GM23338 (cell line): ENCODE measurements around the gene GPATCH2. TPM values are rescaled to one million over a fixed set of nuclear protein-coding genes. Genes with fewer than 3 reads are reported as not detected.

ENCODE experiments used
- ATAC-seq: fragments of 200-7000 bp; cut with Tn5 transposase; 3 replicates; pipeline ENCODE4 v1.9.1; 2020
- DNase-seq: peaks from one replicate; pipeline ENCODE4 v3.0.0-alpha.2; 2015; ENCODE audit warnings: low spot score
- H2AFZ ChIP-seq: fragments of 200-600 bp; sonication (generic); 2 replicates; pipeline ENCODE4 v1.8.0; 2016; ENCODE audit warnings: antibody characterized with exemption, mild to moderate bottlenecking, moderate library complexity
- H3F3A ChIP-seq: fragments of 200-600 bp; sonication (generic); replicated peaks from 2 replicates; pipeline ENCODE4 v1.8.0; 2017; ENCODE audit warnings: antibody characterized with exemption, mixed run types, low read depth
- H3K27ac ChIP-seq: fragments of 200-600 bp; sonication (generic); 2 replicates; pipeline ENCODE4 v1.6.1; 2016; ENCODE audit warnings: low read depth
- H3K27me3 ChIP-seq: fragments of 200-600 bp; sonication (generic); 2 replicates; pipeline ENCODE4 v1.8.0; 2016; ENCODE audit warnings: mild to moderate bottlenecking, mixed run types, moderate library complexity; ENCODE audit not compliant: insufficient read depth
- H3K36me3 ChIP-seq: fragments of 200-600 bp; sonication (generic); 2 replicates; pipeline ENCODE4 v1.8.0; 2016; ENCODE audit warnings: mild to moderate bottlenecking; ENCODE audit not compliant: insufficient read depth
- H3K4me1 ChIP-seq: fragments of 200-600 bp; sonication (generic); 2 replicates; pipeline ENCODE4 v1.8.0; 2016; ENCODE audit warnings: mild to moderate bottlenecking, moderate library complexity; ENCODE audit not compliant: insufficient read depth
- H3K4me2 ChIP-seq: fragments of 200-600 bp; sonication (generic); 2 replicates; pipeline ENCODE4 v1.7.1; 2017; ENCODE audit warnings: mixed run types
- H3K4me3 ChIP-seq: fragments of 200-600 bp; sonication (generic); 2 replicates; pipeline ENCODE4 v1.6.1; 2016; ENCODE audit warnings: mixed run types
- H3K79me2 ChIP-seq: fragments of 200-600 bp; sonication (generic); replicated peaks from 2 replicates; pipeline ENCODE4 v1.8.0; 2017; ENCODE audit warnings: mild to moderate bottlenecking; ENCODE audit not compliant: insufficient read depth
- H3K9me2 ChIP-seq: fragments of 200-600 bp; sonication (generic); 2 replicates; pipeline ENCODE4 v1.8.0; 2017; ENCODE audit not compliant: insufficient read depth
- H4K20me1 ChIP-seq: fragments of 200-600 bp; sonication (generic); replicated peaks from 2 replicates; pipeline ENCODE4 v1.8.0; 2017; ENCODE audit warnings: mild to moderate bottlenecking; ENCODE audit not compliant: insufficient read depth
- H3K27ac Mint-ChIP-seq: 2 replicates; pipeline ENCODE4 v1.8.0; 2020; ENCODE audit warnings: inconsistent platforms, mild to moderate bottlenecking, moderate library complexity, mixed read lengths
- H3K27me3 Mint-ChIP-seq: 3 replicates; pipeline ENCODE4 v1.8.0; 2022; ENCODE audit warnings: low read depth, mild to moderate bottlenecking, moderate library complexity, mixed read lengths, inconsistent platforms; ENCODE audit not compliant: insufficient read depth, poor library complexity
- H3K36me3 Mint-ChIP-seq: 3 replicates; pipeline ENCODE4 v1.8.0; 2021; ENCODE audit warnings: low read depth, mild to moderate bottlenecking, inconsistent platforms, moderate library complexity, mixed read lengths
- H3K4me1 Mint-ChIP-seq: 3 replicates; pipeline ENCODE4 v1.8.0; 2020; ENCODE audit warnings: mild to moderate bottlenecking, inconsistent platforms, mixed read lengths
- H3K4me3 Mint-ChIP-seq: 3 replicates; pipeline ENCODE4 v1.8.0; 2021; ENCODE audit warnings: moderate library complexity, mild to moderate bottlenecking, inconsistent platforms, mixed read lengths
- H3K9me3 Mint-ChIP-seq: 3 replicates; pipeline ENCODE4 v1.8.0; 2020; ENCODE audit warnings: moderate library complexity, mild to moderate bottlenecking, inconsistent platforms, mixed read lengths
- CREB1 ChIP-seq: fragments of 250-450 bp; sonication (Bioruptor Pico); IDR thresholded peaks from 2 replicates; pipeline ENCODE4 v1.5.0; 2020; ENCODE audit warnings: low read depth, mild to moderate bottlenecking, moderate library complexity
- EZH2 ChIP-seq: fragments of 200-600 bp; sonication (generic); IDR thresholded peaks from one replicate; pipeline ENCODE4 v1.8.0; 2017; ENCODE audit warnings: antibody characterized with exemption, mild to moderate bottlenecking, low read depth; ENCODE audit not compliant: unreplicated experiment
- EZH2phosphoT487 ChIP-seq: fragments of 200-600 bp; sonication (generic); IDR thresholded peaks from one replicate; pipeline ENCODE4 v1.8.1; 2018; ENCODE audit warnings: antibody characterized with exemption; ENCODE audit not compliant: unreplicated experiment
- JUNB ChIP-seq: IDR thresholded peaks from one replicate; pipeline ENCODE4 v1.6.1; 2016; ENCODE audit warnings: antibody characterized with exemption; ENCODE audit not compliant: unreplicated experiment
- NANOG ChIP-seq: IDR thresholded peaks from 2 replicates; pipeline ENCODE4 v1.6.1; 2016; ENCODE audit warnings: antibody characterized with exemption, borderline replicate concordance
- POLR2AphosphoS5 ChIP-seq: IDR thresholded peaks from 2 replicates; pipeline ENCODE4 v1.6.1; 2016; ENCODE audit warnings: antibody characterized with exemption, low read depth
- STAT1 ChIP-seq: IDR thresholded peaks from one replicate; pipeline ENCODE4 v1.6.1; 2016; ENCODE audit warnings: antibody characterized with exemption; ENCODE audit not compliant: unreplicated experiment
- polyA plus RNA-seq: library from polyadenylated mRNA; unstranded; fragments of >200 nt; fragmentation: Nextera tagmentation; extraction: Ambion mirVana; gene quantifications from 2 replicates; pipeline ENCODE4 v1.2.1, GENCODE V29; 2016
- total RNA-seq: library from RNA; depleted of rRNA; stranded (reverse); fragments of >200 nt; shearing (Covaris generic); gene quantifications from 2 replicates; pipeline ENCODE4 v1.2.3, GENCODE V29; 2014
- TF ChIP-seq, protein P1 (sequence below): IDR thresholded peaks from 2 replicates; pipeline ENCODE4 v1.6.1; 2016; ENCODE audit warnings: antibody characterized with exemption
- TF ChIP-seq, protein P2 (sequence below): fragments of 250-450 bp; sonication (Bioruptor Pico); IDR thresholded peaks from 2 replicates; pipeline ENCODE4 v1.5.0; 2020; ENCODE audit warnings: mild to moderate bottlenecking, moderate library complexity

GPATCH2 gene
- total and polyA plus RNA-seq, 2 experiments from 2014 or later = 12.3 to 26.7 TPM

DNA sequence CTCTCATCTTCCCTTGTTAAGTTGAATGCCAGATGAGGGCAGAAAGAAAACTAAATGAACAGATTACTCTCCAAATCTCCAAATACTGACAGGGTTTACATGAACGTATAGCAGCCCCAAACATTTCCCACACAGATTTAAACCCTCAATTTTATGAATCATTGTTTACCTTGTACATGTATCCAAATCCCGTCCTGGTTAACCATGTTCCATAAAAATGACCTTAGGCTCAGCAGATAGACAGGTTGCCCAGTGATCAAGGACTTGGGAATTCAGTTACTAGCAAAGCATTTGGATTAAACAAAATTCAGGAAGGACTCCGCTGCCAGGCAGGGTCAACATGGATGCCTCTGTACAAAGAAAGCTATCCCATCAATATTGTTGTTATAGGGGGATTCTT, 213.5 kb downstream of the GPATCH2 start:
- Histone ChIP-seq H3K27ac (no peak overlapping the region), H2AFZ (peak overlapping the region; percentile 79; the same call in 1 of the 2 replicates), H3F3A (no peaks in the 10 kb centered on the region), H3K4me2 (no peak overlapping the region), H3K4me1 (no peaks in the 10 kb centered on the region), H3K36me3 (no peaks in the 10 kb centered on the region), H3K9me2 (no peaks in the 10 kb centered on the region), H4K20me1 (no peaks in the 10 kb centered on the region), H3K4me3 (no peak overlapping the region), H3K27me3 (no peaks in the 10 kb centered on the region), H3K79me2 (no peaks in the 10 kb centered on the region)
- no peaks in the 10 kb centered on the region for H3K36me3 Mint-ChIP-seq
- no peak for TF ChIP-seq JUNB
- TF ChIP-seq CREB1 = no peak
- no peak for TF ChIP-seq EZH2phosphoT487
- TF ChIP-seq POLR2AphosphoS5 = no peak
- H3K27ac Mint-ChIP-seq = no peak overlapping the region
- no peak overlapping the region for H3K4me3 Mint-ChIP-seq
- no peaks in the 10 kb centered on the region for H3K9me3 Mint-ChIP-seq
- H3K4me1 Mint-ChIP-seq = no peaks in the 10 kb centered on the region
- H3K27me3 Mint-ChIP-seq = peaks cover 2% of the 10 kb centered on the region
- ATAC-seq = no peak
- no peak for DNase-seq

DNA sequence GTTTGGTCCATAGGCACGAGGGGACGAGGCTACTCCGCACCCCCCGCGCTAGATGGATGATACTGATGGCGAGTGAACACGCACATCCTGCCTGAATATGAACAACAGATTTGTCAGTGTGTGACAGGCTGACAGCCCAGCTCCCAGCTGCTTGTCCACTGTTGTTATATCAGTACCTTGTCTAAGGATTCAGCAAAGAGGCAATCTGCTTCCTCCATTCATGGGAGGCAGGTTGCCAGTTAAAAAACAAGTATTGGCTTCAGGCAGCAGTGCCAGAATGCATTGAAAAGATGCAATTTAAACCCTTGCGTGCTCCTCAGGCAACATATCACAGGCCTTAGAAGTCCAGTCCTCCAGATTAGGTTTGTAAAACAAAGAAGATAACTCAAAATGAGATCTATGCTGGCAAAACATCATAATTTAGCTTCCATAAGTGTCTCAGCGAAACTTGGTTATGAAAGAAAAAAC, 223.3 kb downstream of the GPATCH2 start:
- Histone ChIP-seq H3K79me2 (no peaks in the 10 kb centered on the region), H3K9me2 (no peaks in the 10 kb centered on the region; the same call in 1 of the 2 replicates), H3K36me3 (no peaks in the 10 kb centered on the region), H3K4me2 (no peak overlapping the region), H3K27ac (no peak overlapping the region), H2AFZ (no peak overlapping the region; the same call in 1 of the 2 replicates), H3K27me3 (no peaks in the 10 kb centered on the region), H3K4me1 (no peaks in the 10 kb centered on the region), H4K20me1 (no peaks in the 10 kb centered on the region), H3F3A (no peaks in the 10 kb centered on the region), H3K4me3 (no peak overlapping the region)
- H3K36me3 Mint-ChIP-seq = no peaks in the 10 kb centered on the region
- DNase-seq (no peak), ATAC-seq (no peak)
- no peak overlapping the region for H3K4me3 Mint-ChIP-seq
- TF ChIP-seq POLR2AphosphoS5 = no peak
- TF ChIP-seq NANOG = no peak
- TF ChIP-seq, protein P1, sequence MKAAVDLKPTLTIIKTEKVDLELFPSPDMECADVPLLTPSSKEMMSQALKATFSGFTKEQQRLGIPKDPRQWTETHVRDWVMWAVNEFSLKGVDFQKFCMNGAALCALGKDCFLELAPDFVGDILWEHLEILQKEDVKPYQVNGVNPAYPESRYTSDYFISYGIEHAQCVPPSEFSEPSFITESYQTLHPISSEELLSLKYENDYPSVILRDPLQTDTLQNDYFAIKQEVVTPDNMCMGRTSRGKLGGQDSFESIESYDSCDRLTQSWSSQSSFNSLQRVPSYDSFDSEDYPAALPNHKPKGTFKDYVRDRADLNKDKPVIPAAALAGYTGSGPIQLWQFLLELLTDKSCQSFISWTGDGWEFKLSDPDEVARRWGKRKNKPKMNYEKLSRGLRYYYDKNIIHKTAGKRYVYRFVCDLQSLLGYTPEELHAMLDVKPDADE = no peak
- no peak for TF ChIP-seq STAT1
- H3K27ac Mint-ChIP-seq = no peak overlapping the region
- H3K9me3 Mint-ChIP-seq = no peaks in the 10 kb centered on the region
- H3K4me1 Mint-ChIP-seq = peaks cover 8% of the 10 kb centered on the region; the same call in 2 of the 3 replicates
- no peaks in the 10 kb centered on the region for H3K27me3 Mint-ChIP-seq

DNA sequence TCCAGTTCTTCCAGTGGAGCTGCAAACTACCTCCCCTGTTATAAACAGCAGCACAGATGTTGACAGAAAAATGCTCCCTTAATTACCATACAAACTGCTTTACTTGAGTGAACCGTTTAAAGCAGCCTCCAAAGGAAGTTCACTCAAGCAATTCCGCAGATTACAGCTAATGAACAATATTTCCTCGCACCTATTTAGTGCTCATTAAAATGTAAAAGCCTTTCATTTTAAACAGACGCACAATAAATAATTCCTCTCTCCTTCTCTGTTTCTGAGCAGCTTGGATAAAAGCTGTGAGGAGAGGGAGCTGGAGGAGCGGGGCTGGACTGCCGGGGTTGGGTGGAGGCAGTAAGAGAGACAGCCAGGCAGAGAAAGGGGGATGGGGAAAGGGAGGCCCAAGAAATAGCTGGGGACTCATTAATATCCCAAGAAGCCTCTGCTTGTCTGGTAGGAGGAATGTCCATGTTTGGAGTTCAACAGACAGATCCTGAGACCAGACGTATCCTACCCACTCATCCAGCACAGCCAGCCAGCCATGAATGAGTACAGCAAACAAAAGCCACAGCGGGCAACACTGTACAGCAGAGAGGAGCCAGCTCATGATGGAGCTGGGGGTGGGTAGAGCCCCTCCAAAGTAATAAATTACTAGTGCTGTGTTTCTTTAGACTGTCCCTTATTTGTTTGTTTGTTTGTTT, 227.7 kb downstream of the GPATCH2 start:
- no peaks in the 10 kb centered on the region for H3K9me3 Mint-ChIP-seq
- Histone ChIP-seq H3F3A (no peaks in the 10 kb centered on the region), H3K36me3 (no peaks in the 10 kb centered on the region), H3K79me2 (no peaks in the 10 kb centered on the region), H3K27ac (no peak overlapping the region), H3K27me3 (no peaks in the 10 kb centered on the region), H4K20me1 (no peaks in the 10 kb centered on the region), H2AFZ (0 out of 2 replicates have a peak overlapping the region, but pooled peaks have one; percentile 6), H3K9me2 (no peaks in the 10 kb centered on the region; the same call in 1 of the 2 replicates), H3K4me1 (no peaks in the 10 kb centered on the region), H3K4me2 (no peak overlapping the region), H3K4me3 (no peak overlapping the region)
- H3K4me3 Mint-ChIP-seq = no peak overlapping the region
- no peak overlapping the region for H3K27ac Mint-ChIP-seq
- H3K27me3 Mint-ChIP-seq = no peaks in the 10 kb centered on the region
- H3K36me3 Mint-ChIP-seq = no peaks in the 10 kb centered on the region
- DNase-seq (no peak), ATAC-seq (no peak)
- peaks cover 9% of the 10 kb centered on the region; the same call in 2 of the 3 replicates for H3K4me1 Mint-ChIP-seq
- no peak for TF ChIP-seq CREB1
- TF ChIP-seq STAT1 = no peak
- no peak for TF ChIP-seq EZH2
- no peak for TF ChIP-seq EZH2phosphoT487
- no peak for TF ChIP-seq JUNB
- TF ChIP-seq, protein P2, sequence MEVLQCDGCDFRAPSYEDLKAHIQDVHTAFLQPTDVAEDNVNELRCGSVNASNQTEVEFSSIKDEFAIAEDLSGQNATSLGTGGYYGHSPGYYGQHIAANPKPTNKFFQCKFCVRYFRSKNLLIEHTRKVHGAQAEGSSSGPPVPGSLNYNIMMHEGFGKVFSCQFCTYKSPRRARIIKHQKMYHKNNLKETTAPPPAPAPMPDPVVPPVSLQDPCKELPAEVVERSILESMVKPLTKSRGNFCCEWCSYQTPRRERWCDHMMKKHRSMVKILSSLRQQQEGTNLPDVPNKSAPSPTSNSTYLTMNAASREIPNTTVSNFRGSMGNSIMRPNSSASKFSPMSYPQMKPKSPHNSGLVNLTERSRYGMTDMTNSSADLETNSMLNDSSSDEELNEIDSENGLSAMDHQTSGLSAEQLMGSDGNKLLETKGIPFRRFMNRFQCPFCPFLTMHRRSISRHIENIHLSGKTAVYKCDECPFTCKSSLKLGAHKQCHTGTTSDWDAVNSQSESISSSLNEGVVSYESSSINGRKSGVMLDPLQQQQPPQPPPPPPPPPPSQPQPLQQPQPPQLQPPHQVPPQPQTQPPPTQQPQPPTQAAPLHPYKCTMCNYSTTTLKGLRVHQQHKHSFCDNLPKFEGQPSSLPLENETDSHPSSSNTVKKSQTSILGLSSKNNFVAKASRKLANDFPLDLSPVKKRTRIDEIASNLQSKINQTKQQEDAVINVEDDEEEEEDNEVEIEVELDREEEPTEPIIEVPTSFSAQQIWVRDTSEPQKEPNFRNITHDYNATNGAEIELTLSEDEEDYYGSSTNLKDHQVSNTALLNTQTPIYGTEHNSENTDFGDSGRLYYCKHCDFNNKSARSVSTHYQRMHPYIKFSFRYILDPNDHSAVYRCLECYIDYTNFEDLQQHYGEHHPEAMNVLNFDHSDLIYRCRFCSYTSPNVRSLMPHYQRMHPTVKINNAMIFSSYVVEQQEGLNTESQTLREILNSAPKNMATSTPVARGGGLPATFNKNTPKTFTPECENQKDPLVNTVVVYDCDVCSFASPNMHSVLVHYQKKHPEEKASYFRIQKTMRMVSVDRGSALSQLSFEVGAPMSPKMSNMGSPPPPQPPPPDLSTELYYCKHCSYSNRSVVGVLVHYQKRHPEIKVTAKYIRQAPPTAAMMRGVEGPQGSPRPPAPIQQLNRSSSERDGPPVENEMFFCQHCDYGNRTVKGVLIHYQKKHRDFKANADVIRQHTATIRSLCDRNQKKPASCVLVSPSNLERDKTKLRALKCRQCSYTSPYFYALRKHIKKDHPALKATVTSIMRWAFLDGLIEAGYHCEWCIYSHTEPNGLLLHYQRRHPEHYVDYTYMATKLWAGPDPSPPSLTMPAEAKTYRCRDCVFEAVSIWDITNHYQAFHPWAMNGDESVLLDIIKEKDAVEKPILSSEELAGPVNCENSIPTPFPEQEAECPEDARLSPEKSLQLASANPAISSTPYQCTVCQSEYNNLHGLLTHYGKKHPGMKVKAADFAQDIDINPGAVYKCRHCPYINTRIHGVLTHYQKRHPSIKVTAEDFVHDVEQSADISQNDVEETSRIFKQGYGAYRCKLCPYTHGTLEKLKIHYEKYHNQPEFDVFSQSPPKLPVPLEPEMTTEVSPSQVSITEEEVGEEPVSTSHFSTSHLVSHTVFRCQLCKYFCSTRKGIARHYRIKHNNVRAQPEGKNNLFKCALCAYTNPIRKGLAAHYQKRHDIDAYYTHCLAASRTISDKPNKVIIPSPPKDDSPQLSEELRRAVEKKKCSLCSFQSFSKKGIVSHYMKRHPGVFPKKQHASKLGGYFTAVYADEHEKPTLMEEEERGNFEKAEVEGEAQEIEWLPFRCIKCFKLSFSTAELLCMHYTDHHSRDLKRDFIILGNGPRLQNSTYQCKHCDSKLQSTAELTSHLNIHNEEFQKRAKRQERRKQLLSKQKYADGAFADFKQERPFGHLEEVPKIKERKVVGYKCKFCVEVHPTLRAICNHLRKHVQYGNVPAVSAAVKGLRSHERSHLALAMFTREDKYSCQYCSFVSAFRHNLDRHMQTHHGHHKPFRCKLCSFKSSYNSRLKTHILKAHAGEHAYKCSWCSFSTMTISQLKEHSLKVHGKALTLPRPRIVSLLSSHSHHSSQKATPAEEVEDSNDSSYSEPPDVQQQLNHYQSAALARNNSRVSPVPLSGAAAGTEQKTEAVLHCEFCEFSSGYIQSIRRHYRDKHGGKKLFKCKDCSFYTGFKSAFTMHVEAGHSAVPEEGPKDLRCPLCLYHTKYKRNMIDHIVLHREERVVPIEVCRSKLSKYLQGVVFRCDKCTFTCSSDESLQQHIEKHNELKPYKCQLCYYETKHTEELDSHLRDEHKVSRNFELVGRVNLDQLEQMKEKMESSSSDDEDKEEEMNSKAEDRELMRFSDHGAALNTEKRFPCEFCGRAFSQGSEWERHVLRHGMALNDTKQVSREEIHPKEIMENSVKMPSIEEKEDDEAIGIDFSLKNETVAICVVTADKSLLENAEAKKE (CRISPR knock-in tag) = no peak
